Measurements from ENCODE around the gene BTD.
"Not testable (repeated sequence)": the region's sequence is repeated elsewhere in the genome, so short reads cannot be mapped to it uniquely, and the experiment has no call there.

BTD gene

DNA sequence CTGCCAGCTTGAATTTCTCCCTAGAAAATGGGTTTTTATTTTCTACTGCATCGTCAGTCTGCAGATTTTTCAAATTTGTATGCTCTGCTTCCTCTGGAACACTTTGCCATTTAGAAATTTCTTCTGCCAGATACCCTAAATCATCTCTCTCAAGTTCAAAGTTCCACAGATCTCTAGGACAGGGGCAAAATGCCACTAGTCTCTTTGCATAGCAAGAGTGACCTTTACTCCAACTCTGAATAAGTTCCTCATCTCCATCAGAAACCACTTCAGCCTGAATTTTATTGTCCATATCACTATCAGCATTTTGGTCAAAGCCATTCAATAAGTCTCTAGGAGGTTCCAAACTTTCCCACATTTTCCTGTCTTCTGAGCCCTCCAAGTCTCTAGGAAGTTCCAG lies 3.0 kb downstream of the BTD start:
- not testable (repeated sequence) for DNase-seq (ENCODE audit: low read depth in 2 of 2)

DNA sequence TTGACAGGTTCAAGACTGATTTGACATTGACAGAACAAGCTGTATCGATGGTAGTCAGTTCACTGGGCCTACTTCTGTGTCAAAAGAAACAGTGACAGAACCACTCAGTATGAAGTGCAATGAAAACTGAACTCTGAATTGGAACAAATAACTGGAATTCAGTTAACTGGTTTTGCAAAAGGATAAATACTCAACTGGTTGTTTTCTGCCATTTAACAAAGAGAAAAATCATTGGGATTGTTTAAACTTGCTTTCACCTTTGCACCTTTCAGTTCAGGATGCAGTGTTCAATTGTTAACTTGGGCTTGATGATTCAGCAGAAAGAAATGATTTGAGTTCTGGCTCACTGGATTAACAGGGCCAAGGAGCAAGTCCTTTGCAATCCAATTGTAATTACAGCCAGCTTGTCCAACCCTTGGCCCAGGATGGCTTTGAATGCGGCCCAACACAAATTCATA lies 4.9 kb downstream of the BTD start:
- no peak for DNase-seq (ENCODE audit: low read depth in 2 of 2)

DNA sequence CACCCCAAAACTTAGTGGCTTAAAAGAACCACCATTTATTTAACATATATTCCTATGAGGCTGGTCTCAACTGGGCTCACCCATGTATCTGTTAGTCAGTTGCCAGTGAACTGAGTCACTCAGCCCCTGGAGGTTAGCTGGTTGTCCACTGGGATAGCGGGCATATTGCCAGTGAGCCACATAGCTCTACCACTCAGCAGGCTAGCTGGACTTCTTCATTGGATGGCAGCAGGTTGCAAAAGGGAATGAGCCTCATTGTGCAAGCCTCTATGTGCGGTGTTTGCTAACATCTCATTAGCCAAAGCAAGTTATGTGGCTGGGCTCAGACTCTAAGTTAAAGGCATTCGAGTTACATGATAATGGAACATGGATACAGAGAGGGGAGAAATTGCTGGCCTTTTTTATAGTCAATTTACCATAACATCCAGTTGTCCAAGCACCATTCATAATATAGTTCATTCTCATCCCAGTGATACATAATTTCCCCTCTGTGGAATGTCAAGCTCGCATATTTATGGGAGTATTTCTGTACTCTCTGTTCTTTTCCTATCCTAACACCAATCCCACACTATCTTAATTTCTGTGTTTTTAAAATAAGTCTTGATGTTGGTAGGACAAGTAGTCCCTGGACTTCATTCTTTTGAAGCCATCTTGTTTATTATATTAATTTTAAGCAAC lies 8.7 kb downstream of the BTD start:
- no peak for DNase-seq (ENCODE audit: low read depth in 2 of 2)

DNA sequence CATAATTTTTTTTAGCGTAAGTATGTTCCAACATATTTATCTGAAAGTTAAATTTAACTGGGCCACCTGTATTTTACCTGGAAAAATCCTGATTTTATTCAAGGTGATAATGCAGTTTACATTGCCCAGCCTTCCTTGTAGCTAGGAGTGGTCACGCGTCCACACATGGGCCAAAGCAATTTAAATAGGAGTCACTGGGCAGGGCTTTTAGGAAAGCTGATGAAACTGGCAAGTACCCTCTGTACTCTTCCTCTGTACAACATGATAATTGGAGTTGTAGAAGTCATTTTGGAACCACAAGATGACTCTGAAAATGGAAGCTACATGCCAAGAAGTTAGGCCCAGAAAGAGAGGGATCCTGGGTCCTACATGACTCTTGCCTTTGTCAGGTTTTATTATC lies 9.5 kb downstream of the BTD start:
- DNase-seq (ENCODE audit: low read depth in 2 of 2): no peak

DNA sequence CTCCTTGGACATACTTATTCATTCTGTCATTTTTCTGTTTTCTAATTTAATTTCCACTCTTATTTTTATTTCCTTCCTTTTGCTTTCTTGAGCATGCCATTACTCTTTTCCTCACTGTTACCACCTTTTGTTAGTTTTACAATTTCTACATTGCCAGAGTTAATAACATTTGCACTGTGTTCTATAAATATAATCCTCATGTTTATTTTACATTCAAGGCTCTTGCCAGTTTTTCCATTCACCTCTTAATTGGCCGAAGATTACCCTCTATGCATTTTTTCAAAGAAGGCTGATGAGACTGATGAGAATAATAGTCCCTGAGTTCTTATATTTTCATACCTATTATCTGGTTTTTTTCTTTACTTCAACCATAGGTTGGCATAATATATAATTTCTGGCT lies 10.5 kb downstream of the BTD start:
- DNase-seq (ENCODE audit: low read depth in 2 of 2): no peak

DNA sequence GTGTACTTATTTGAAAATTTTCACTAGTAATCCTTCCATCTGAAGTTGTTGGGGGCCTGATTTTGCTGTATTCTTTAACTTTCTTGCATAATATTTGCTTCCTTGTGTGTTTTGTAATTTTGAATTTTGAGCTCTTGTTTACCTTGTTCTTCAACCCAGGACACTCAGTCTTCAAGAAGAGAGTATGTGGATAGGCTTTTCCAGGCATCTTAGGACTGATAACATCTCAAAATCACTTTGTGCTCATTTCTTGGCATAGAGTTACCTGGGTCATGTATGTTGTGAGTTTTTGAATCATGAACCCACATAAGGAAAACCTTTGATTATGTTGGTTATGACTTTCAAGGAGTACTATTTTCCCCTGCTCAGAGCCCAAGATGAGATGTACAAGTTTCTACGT lies 13.4 kb downstream of the BTD start:
- no peak for DNase-seq (ENCODE audit: low read depth in 2 of 2)

DNA sequence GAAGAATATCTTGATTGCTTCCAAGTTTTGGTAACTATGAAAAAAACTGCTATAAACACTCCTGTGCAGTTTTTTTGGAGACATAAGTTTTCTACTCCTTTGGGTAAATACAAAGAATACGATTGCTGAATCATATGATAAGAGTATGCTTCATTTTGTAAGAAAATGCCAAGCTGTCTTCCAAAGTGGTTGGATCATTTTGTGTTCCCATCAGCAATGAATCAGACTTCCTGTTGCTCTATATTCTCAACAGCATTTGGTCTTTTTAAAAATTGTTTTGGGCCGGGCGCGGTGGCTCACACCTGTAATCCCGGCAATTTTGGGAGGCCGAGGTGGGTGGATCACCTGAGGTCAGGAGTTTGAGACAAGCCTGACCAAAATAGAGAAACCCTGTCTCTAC lies 14.5 kb downstream of the BTD start:
- DNase-seq (ENCODE audit: low read depth in 2 of 2): no peak

DNA sequence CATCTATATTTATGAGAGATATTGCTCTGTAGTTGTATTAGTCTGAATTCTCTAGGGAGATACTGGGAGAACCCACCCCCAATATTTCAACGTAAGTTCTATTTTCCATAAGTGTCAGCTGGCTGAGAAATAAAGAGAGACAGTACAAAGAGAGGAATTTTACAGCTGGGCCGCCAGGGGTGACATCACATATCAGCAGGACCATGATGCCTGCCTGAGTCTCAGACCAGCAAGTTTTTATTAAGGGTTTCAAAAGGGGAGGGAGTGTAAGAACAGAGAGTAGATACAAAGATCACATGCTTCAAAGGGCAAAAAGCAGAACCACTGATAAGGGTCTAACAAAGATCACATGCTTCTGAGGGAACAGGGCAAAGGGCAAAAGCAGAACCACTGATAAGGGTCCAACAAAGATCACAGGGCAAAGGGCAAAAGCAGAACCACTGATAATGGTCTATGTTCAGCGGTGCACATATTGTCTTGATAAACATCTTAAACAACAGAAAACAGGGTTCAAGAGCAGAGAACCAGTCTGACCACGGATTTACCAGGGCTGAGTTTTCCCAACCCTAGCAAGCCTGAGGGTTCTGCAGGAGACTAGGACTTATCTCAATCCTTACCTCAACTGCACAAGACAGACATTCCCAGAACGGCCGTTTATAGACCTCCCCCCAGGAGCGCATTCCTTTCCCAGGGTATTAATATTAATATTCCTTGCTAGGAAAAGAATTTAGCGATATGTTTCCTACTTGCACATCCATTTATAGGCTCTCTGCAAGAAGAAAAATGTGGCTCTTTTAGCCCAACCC lies 18.3 kb downstream of the BTD start:
- DNase-seq (ENCODE audit: low read depth in 2 of 2): not testable (repeated sequence)

DNA sequence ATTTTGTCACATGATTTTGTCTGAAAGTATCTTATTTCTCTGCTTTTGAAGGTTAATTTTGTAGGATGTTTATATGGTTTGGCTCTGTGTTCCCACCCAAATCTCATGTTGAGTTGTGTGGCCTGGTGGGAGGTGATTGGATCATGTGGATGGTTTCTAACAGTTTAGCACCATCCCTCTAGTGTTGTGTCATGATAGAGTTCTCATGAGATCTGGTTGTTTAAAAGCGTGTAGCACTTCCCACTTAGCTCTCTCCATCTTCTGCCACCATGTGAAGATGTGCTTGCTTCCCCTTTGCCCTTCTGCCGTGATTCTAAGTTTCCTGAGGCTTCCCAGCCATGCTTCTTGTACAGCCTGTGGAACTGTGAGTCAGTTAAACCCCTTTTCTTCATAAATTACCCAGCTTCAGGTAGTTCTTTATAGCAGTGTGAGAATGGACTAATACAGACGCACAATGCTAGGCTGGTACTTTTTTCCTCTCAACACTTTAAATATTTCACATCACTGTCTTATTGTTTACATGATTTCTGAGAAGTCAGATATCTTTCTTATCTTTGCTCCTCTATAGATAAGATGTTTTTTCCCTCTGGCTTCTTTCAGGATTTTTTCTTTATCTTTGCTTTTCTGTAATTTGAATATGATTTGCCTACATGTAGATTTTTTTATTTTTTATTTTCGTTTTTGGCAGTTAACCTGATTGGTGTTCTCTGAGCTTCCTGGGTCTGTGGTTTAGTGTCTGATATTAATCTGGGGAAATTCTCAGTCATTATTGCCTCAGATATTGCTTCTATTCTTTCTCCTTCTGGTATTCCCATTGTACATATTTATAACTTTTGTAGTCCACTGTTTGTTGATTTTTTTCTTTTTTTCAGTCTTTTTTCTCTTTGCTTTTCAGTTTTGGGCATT lies 22.2 kb downstream of the BTD start:
- no peak for DNase-seq (ENCODE audit: low read depth in 2 of 2)

DNA sequence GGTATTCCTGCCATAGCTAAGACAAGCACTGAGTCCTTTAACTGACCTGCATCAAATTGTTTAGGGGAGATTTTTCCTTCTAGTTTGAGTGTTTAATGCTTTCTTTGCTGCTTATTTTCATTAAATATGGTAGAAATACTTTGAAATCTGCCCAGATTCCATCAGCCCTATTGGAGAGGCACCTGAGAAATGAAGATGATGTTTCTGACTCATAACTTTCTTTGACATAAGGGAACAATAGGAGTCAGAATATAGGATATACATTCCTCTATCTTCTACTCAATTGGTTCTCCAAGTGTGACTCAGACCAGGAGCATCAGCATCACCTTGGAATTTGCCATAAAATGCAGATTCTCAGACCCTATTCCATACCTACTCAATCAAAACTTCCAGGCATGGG lies 27.4 kb downstream of the BTD start:
- DNase-seq (ENCODE audit: low read depth in 2 of 2): no peak

DNA sequence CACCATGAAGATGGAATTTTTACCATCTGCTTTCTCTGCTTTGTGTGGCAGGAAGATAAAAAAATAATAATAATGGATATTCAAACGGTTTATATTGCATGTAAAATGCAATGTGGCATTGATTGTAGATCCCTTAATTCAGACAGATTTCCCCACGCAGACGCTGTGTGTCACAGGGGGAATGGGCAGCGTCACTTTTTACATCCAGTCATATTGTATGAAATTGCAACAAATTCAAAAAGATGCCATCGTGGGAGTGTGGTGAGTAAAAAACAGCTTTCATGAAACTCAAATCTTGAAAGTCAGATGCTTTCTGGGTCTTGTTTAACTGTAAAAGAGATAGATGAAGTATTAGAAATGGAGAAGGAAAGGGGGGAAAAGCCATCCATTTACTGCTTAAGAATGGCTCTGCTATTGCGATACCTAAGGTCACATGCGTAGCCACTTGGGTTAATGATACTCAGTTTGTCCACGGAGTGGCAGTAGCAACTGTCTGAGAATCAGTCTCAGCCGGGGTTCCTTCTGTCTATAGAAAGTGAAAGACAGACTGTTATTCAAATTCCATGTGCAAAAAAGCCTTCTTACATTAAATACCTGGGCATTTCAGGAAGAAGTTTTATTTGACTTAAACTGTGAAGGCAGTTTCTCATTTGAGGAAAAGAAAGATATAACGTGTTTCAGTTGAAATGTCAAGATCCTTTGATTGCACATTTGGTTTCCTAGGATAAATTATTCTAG lies 28.5 kb downstream of the BTD start:
- peak in 1 of 2 donors; percentile 47 for DNase-seq (ENCODE audit: low read depth in 2 of 2)

DNA sequence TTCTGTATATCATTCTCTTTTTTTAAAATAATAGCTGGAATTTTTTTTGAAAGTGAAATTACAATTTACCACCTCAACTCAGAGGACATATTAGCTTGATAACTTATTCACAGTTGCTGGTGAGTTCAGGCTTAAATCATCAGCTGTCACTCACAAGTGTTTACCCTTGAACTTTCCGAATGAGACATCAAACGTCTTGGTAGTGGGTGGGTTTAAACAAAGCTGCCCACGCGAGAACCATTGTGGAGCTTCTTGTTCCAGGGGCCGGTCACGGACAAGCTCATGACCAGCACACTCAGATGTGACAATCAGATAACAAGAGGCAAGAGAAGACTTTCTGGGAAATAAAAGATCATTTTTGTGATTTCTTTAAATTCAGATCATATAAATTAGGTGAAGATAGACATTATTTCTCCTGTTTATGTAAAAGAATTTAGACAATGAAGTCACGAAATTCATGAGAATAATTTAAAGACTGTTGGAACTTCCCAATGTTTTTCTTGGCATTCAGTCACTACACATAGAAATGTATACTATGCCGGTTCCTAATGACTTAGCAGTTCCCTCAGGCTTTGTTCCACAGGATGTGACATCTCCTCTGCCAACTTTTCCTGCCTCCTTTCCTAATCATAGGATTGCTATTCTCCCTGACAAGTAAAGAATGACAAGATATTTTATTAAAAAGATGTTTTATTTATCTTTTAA lies 29.3 kb downstream of the BTD start:
- no peak for DNase-seq (ENCODE audit: low read depth in 2 of 2)

DNA sequence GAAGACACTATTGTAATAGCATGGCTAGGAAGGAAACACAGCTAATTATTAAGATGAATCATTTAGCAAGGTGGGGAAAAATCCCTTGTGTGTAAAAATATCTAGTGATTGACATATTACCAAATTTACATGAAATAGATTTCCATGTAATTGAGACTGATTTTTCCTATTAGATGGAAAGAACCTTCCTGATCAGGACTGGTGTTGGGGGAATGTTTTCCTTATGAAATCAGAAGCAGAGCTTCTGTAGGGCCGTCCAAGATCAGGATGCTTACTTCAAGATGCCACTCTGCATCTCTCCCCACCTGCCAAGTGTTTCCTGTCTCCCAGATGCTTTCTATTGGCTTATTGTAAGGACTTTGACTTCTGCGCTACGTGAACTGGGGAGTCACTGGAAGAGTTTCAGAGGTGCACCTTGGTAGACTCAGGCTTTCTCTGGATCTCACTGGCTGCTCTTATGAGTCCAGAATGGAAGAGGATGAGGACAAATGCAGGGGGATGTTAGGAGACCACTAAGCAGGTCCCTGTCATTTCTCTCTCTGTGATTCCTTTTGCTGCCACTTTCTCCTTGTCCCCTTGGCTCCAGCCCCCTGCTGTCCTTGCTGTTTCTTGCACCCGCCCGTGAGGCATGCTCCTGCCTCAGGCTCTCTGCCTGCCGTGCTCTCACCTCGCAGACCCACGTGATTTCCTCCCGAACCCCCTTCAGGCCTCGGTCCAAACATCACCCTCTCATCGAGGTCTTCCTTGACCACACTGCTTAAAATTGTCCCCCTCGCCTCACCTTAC lies 30.1 kb downstream of the BTD start:
- DNase-seq (ENCODE audit: low read depth in 2 of 2): no peak

DNA sequence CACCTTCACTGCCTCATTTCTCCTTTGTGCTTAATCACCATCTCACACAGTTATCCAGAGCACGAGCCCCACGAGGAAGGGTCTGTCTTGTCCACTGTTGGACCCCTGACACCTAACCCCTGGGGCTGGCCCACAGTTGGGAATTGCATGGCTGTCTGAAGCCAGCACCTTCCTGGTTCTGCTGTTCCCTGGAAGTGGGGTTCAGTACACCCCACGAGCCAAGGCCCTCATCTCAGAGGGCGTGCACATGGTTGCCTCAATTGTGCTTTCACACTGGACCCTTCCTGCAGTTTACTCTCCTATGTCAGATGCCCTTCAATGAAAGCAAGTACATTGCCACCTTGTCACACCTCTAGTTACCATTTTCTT lies 30.7 kb downstream of the BTD start:
- no peak for DNase-seq (ENCODE audit: low read depth in 2 of 2)

DNA sequence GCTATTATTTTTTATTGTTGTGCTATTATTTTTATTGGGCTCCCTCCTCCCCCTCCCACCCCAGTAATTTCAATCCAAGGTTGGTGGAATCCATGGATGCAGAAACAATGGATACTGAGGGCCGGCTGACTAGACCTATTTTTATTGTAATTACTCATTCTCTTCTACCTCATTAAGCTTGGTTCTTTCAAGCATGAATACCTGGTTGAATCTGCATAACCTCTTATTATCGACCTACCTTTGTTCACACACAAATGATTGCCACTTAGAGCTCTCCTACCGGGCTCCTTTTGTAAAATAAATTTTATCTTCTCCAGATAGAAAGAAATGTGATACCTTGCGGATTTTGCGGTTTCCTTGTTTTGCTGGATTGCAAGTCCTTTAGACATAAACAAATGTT lies 31.6 kb downstream of the BTD start:
- no peak for DNase-seq (ENCODE audit: low read depth in 2 of 2)

DNA sequence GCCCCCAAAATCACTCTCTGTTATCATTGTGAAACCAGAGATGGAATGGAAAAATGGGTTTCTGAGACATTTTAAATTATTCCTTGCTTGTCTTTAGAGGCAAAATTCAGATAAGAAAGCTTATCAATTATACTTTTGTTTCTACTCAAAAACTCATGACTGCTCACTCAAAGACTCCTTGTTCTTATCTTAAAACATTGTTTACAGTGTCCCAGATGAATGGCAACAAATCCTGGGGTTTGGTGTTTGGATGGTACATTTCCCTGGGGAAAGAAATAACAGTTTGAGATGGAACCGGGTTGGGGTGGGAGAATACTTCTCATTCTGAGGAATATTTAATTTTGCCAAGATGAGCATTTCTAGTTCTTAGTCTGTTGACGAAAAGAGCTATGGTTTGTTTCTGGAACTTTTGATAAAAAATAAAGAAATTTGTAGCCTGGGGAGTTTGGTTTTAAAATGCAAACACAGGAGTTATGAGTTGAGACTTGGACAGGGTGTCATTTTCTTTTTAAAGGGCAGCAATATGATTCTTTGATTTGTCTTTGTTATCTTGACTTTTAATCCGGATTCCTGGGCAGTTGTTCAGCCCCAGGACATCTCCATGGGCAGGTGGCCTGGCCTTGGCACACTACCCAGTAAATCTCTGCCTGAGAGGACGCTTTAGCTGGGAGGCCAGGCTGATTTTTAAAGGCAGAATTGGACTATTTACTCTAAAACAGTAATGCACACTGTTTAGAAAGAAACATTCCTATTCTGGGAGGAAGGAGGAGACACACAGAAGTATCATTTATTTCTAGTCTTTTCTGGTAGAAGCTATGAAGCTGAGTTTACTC lies 32.4 kb downstream of the BTD start:
- DNase-seq (ENCODE audit: low read depth in 2 of 2): no peak

DNA sequence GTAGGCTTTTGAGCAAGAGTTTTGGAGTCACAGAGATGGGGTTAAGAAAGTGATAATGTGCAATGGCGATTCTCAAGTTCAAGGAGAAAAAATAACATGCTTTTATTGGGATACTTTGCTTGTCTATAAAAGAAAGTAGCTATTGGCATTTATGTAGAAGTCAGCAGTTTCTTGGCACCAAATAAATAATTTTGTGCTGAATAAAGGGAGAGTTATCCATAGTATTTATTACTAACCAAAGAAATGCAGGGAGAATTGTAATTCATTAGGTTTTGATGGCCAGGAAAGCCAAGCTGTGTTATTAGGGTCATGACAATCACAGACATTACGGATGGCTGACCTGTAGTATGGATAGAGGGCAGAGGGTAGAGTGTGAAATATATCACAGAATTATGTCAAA lies 33.1 kb downstream of the BTD start:
- no peak for DNase-seq (ENCODE audit: low read depth in 2 of 2)

DNA sequence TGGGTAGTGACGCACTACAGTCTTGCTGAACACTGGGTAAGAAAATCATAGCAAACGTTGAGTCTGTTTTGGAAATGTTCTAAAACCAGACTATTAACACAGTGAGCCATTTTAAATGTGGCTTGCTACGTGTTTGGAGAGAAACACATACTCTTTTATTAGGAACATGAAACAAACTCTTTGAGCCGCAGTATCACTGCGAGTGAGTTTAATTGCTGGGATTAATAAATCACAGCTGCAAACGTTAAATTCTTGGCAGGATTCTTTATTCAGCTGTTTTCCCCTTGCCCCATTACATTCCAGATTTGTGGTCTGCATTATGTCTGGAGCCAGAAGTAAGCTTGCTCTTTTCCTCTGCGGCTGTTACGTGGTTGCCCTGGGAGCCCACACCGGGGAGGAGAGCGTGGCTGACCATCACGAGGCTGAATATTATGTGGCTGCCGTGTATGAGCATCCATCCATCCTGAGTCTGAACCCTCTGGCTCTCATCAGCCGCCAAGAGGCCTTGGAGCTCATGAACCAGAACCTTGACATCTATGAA lies 33.6 kb downstream of the BTD start:
- no peak for DNase-seq (ENCODE audit: low read depth in 2 of 2)

Data from stimulated activated CD4-positive, alpha-beta T cell treated with anti-CD3 and anti-CD28 coated beads, Interleukin-1b, Interleukin-23, amount 100 ng/mL, for 4 hours (primary cell).